ENCODE data around the gene PFKFB2. TPM values are rescaled to one million over a fixed set of nuclear protein-coding genes. Genes with fewer than 3 reads are reported as not detected.
A peak's percentile ranks its signal among the peaks of the same experiment; 100 is the strongest.

PFKFB2 gene
- total RNA-seq, 1 donor from 2014 or later, result 49.9 TPM

- H3K36me3 ChIP-seq, result peaks cover 27% of the 10 kb centered on the region
- no peak for DNase-seq
- TF ChIP-seq CTCF (IDR thresholded peaks at IDR 0.05), result no peak
- H3K4me1 ChIP-seq, result peaks cover 33% of the 10 kb centered on the region
- H3K9me3 ChIP-seq, result no peaks in the 10 kb centered on the region
- H3K27ac ChIP-seq, result peak within 1 kb of the TSS; percentile 86
- no peaks in the 10 kb centered on the region for H3K27me3 ChIP-seq
- ATAC-seq, result peak; percentile 19
- peak within 1 kb of the TSS; percentile 86 for H3K4me3 ChIP-seq
- intact Hi-C loops (cut with DNase I), result no loop called here
These were observed 1.7 kb upstream of the PFKFB2 start, which contains the start of gene YOD1 for GRCh38 chr1:207051191-207051943. TSS of gene YOD1 (minus strand) at chr1:207051208. CDS start at chr1:207051030, 178 bp downstream.

- H3K27me3 ChIP-seq, result no peaks in the 10 kb centered on the region
- ATAC-seq (no peak), DNase-seq (no peak)
- intact Hi-C loops (cut with DNase I), result no loop called here
- peaks cover 11% of the 10 kb centered on the region for H3K4me1 ChIP-seq
- peak overlapping the region; percentile 71 for H3K4me3 ChIP-seq
- no peaks in the 10 kb centered on the region for H3K9me3 ChIP-seq
- H3K36me3 ChIP-seq, result peaks cover under 1% of the 10 kb centered on the region
- no peak for TF ChIP-seq CTCF (IDR thresholded peaks at IDR 0.05)
- peak overlapping the region; percentile 90 for H3K27ac ChIP-seq
These were observed 1.4 kb downstream of the PFKFB2 start for GRCh38 chr1:207054491-207054890.

GRCh38 chr1:207055386-207056001 is 2.4 kb downstream of the PFKFB2 start:
- Histone ChIP-seq H3K4me1 (peaks cover 7% of the 10 kb centered on the region), H3K27ac (no peak overlapping the region), H3K9me3 (no peaks in the 10 kb centered on the region), H3K27me3 (no peaks in the 10 kb centered on the region), H3K4me3 (peak overlapping the region; percentile 71), H3K36me3 (peaks cover 4% of the 10 kb centered on the region)
- DNase-seq, result no peak
- intact Hi-C loops (cut with DNase I), result no loop called here
- no peak for ATAC-seq
- no peak for TF ChIP-seq CTCF (IDR thresholded peaks at IDR 0.05)

DNA sequence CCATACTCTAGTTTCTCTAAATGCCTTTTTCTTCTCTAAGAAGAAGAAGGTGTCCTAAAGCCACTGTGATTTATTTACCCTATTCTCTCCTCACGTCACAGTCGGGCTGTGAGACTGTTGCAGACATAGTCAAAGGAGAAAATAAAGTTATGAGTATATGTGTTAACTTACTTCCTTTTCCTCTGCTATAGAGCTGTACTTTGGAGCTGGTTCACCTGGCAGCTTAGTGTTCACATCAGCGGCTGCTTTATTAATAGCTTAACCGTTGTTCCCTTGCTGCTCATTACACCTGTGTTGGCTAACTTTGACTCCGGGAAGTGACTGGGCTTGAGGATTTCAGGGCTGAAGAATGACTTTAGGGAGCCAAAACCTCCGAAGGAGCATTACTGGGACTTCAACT is 3.6 kb downstream of the PFKFB2 start:
- peak overlapping the region; percentile 61 for H3K27ac ChIP-seq
- intact Hi-C loops (cut with DNase I), result no loop called here
- no peaks in the 10 kb centered on the region for H3K9me3 ChIP-seq
- no peak overlapping the region for H3K4me3 ChIP-seq
- peaks cover 6% of the 10 kb centered on the region for H3K36me3 ChIP-seq
- no peak for DNase-seq
- H3K27me3 ChIP-seq, result no peaks in the 10 kb centered on the region
- ATAC-seq, result no peak
- TF ChIP-seq CTCF (IDR thresholded peaks at IDR 0.05), result no peak
- H3K4me1 ChIP-seq, result peaks cover 7% of the 10 kb centered on the region

- Histone ChIP-seq H3K27ac (peak overlapping the region; percentile 7), H3K36me3 (peaks cover 22% of the 10 kb centered on the region), H3K27me3 (no peaks in the 10 kb centered on the region), H3K4me1 (no peaks in the 10 kb centered on the region), H3K9me3 (no peaks in the 10 kb centered on the region), H3K4me3 (no peak overlapping the region)
- TF ChIP-seq CTCF (IDR thresholded peaks at IDR 0.05), result no peak
- intact Hi-C loops (cut with DNase I), result no loop called here
- DNase-seq (no peak), ATAC-seq (no peak)
These were observed 5.2 kb downstream of the PFKFB2 start for GRCh38 chr1:207058252-207058651.

All from upper lobe of right lung (tissue), 1 donor.